Measurements from ENCODE around the gene SETD7. TPM values are rescaled to one million over a fixed set of nuclear protein-coding genes. Genes with fewer than 3 reads are reported as not detected.

SETD7 gene
- total RNA-seq, 2 donors from 2014 or later, result 71.7 to 100 TPM

DNA sequence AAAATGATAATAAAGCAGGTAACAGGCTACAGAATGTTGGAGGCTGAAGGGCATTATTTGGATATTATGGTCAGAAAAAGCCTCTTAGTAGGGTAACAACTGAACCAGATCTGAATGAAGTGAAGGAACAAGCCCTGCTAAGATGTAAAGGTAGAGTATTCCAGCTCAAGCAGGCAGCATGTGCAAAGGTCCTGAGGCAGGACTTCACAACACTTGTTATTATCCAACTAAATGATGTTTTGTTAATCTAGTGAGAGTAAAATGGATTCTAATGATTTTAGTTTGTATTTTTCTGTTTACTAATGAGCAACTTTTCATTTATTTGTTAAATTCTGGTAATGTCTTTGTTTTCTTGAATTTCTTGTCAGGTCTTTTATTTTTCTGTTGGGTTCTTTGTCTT is 66.4 kb downstream of the SETD7 start:
- no peak for DNase-seq (ENCODE audit: low spot score)
- no peak for TF ChIP-seq POLR2AphosphoS5 (IDR thresholded peaks at IDR 0.05)
- TF ChIP-seq, protein P1, sequence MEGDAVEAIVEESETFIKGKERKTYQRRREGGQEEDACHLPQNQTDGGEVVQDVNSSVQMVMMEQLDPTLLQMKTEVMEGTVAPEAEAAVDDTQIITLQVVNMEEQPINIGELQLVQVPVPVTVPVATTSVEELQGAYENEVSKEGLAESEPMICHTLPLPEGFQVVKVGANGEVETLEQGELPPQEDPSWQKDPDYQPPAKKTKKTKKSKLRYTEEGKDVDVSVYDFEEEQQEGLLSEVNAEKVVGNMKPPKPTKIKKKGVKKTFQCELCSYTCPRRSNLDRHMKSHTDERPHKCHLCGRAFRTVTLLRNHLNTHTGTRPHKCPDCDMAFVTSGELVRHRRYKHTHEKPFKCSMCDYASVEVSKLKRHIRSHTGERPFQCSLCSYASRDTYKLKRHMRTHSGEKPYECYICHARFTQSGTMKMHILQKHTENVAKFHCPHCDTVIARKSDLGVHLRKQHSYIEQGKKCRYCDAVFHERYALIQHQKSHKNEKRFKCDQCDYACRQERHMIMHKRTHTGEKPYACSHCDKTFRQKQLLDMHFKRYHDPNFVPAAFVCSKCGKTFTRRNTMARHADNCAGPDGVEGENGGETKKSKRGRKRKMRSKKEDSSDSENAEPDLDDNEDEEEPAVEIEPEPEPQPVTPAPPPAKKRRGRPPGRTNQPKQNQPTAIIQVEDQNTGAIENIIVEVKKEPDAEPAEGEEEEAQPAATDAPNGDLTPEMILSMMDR (IDR thresholded peaks at IDR 0.05), result no peak
- TF ChIP-seq POLR2A (IDR thresholded peaks at IDR 0.05), result no peak
- no peaks in the 10 kb centered on the region for H3K9me3 ChIP-seq
- H3K4me1 ChIP-seq (replicated peaks), result no peaks in the 10 kb centered on the region
- intact Hi-C loops (cut with DNase I), result no loop called here
- no peaks in the 10 kb centered on the region for H3K27me3 ChIP-seq (replicated peaks; ENCODE audit: insufficient read depth)
- H3K4me3 ChIP-seq, result no peak overlapping the region
- H3K27ac ChIP-seq, result no peak overlapping the region
- no peaks in the 10 kb centered on the region for H3K36me3 ChIP-seq

- no peaks in the 10 kb centered on the region for H3K27me3 ChIP-seq (replicated peaks; ENCODE audit: insufficient read depth)
- WGBS, result 98% methylated on average over 3 of the region's 3 CpGs
- intact Hi-C loops (cut with DNase I), result no loop called here
- no peak for TF ChIP-seq POLR2AphosphoS5 (IDR thresholded peaks at IDR 0.05)
- H3K4me3 ChIP-seq, result no peak overlapping the region
- no peaks in the 10 kb centered on the region for H3K36me3 ChIP-seq
- no peaks in the 10 kb centered on the region for H3K4me1 ChIP-seq (replicated peaks)
- no peaks in the 10 kb centered on the region for H3K9me3 ChIP-seq
- H3K27ac ChIP-seq, result no peak overlapping the region
- no peak for DNase-seq (ENCODE audit: low spot score)
Observed at GRCh38 chr4:139488442-139488841, 67.6 kb downstream of the SETD7 start.

- H3K36me3 ChIP-seq, result no peaks in the 10 kb centered on the region
- DNase-seq (ENCODE audit: low spot score), result no peak
Observed at GRCh38 chr4:139484783-139485311, 71.2 kb downstream of the SETD7 start.

GRCh38 chr4:139483000-139483399 is 73.0 kb downstream of the SETD7 start:
- Histone ChIP-seq H3K9me3 (no peaks in the 10 kb centered on the region), H3K4me3 (no peak overlapping the region), H3K36me3 (no peaks in the 10 kb centered on the region), H3K27ac (no peak overlapping the region), H3K4me1 (replicated peaks) (no peaks in the 10 kb centered on the region), H3K27me3 (replicated peaks; ENCODE audit: insufficient read depth) (no peaks in the 10 kb centered on the region)
- intact Hi-C loops (cut with DNase I), result no loop called here
- DNase-seq (ENCODE audit: low spot score), result no peak
- WGBS, result 95% methylated on average over 3 of the region's 3 CpGs
- no peak for TF ChIP-seq POLR2AphosphoS5 (IDR thresholded peaks at IDR 0.05)
- TF ChIP-seq POLR2A (IDR thresholded peaks at IDR 0.05), result no peak
- TF ChIP-seq, protein P1 (IDR thresholded peaks at IDR 0.05), result no peak

More at GRCh38 chr4:139484783-139485311, 71.2 kb downstream of the SETD7 start:
- Histone ChIP-seq H3K4me1 (replicated peaks) (no peaks in the 10 kb centered on the region), H3K27me3 (replicated peaks; ENCODE audit: insufficient read depth) (no peaks in the 10 kb centered on the region), H3K27ac (no peak overlapping the region), H3K4me3 (no peak overlapping the region), H3K9me3 (no peaks in the 10 kb centered on the region)
- intact Hi-C loops (cut with DNase I), result no loop called here
- WGBS, result 71% methylated on average over 11 of the region's 11 CpGs
- TF ChIP-seq, protein P1 (IDR thresholded peaks at IDR 0.05), result no peak
- TF ChIP-seq POLR2AphosphoS5 (IDR thresholded peaks at IDR 0.05) (no peak), POLR2A (IDR thresholded peaks at IDR 0.05) (no peak)

DNA sequence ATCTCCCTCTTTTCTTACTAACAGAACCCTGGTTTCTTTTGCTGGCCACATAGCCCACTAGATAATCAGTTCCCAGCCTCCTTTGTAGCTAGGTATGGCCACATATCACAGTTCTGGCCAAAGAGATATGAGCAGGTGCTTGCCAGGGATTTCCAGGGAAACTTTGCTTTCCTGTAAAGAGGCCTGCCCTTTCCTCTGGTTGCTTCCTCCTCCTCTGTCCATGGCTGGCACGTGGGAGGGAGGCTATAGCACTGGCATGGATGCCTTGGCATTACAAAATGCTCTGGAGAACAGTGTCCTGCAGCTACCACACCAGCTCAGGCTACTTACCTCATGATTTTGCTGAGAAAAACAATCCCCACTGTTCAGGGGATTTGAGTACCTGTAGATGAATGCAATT is 74.6 kb downstream of the SETD7 start:
- H3K4me3 ChIP-seq, result no peak overlapping the region
- no peak for DNase-seq (ENCODE audit: low spot score)
- WGBS, result 41% methylated on average over 1 of the region's 1 CpG
- no peaks in the 10 kb centered on the region for H3K4me1 ChIP-seq (replicated peaks)
- H3K36me3 ChIP-seq, result no peaks in the 10 kb centered on the region
- H3K9me3 ChIP-seq, result no peaks in the 10 kb centered on the region
- H3K27ac ChIP-seq, result no peak overlapping the region
- intact Hi-C loops (cut with DNase I), result no loop called here
- no peaks in the 10 kb centered on the region for H3K27me3 ChIP-seq (replicated peaks; ENCODE audit: insufficient read depth)
- TF ChIP-seq, protein P1 (IDR thresholded peaks at IDR 0.05), result no peak
- no peak for TF ChIP-seq POLR2AphosphoS5 (IDR thresholded peaks at IDR 0.05)
- TF ChIP-seq POLR2A (IDR thresholded peaks at IDR 0.05), result no peak

Data from prostate gland (tissue), 2 donors.